ENCODE measurements around the gene DGKB.

The DGKB gene

DNA sequence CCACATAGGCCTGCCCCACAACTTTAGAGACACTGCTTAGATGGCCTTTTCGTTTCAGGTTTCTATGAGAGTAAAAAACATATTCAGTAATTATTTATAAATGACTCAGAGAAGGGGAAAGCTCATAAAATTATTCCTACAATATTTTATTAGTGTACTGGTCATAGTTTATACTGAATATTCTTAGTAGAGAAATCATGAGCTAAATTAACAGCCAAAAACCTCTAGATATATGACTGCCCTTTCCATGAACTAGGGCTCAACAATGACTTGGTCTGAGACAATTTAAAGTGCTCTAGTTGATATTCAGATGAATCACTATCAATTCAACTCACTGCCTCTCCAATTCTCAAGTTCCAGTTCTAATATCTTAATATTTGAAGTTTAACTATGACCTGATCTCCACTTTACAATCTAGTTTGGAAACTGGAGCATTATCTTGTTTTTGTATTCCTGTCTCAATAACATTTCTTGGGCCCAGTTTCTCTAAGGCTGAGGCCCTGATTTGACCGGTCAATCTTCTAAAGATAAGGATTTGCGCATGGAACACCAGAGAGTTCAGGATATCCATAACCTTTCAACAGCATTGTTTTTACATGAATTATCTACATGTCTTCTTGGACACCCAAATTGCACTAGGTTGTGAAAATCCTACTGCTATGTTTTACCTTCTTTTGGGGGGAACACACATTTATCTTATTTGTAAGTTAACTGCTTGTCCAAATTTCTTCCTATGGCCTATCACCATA lies 141.6 kb downstream of the DGKB start:
- no peak for DNase-seq (ENCODE audit: low read depth, low spot score)

DNA sequence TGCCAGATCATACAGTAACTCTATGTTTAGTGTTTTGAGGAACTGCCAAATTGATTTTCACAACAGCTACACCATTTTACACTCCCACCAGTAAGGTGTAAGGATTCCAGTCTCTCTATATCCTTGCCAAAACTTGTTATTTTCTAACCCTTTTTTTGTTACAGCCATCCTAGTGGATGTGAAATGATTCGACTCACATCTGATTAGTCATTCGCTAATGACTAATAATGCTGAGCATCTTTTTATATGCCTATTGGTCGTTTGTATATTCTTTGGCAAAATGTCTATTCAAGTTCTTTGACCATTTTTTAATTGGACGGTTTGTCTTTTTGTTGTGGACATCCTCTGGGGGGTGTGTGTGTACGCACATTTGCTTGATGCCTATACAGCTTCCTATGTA lies 142.8 kb downstream of the DGKB start:
- no peak for DNase-seq (ENCODE audit: low read depth, low spot score)

DNA sequence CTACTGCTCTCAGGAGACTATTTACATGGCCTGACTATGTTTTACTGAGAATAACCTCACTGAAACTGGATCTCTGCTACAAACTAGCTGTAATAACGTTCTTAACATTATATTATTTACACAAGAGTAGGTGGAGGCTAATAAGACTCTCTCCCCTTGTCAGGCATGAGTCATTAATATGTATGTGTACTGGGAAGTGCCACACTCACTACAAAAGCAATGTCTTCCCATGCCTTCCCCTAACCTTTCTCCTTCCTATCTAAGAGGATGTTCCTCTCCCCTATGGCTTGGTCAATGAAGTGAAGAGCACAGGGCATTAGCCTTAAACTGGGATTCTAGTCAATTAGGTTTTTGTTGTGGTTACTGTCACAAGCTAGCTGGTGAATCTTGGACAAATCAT lies 147.9 kb downstream of the DGKB start:
- no peak for DNase-seq (ENCODE audit: low read depth, low spot score)

DNA sequence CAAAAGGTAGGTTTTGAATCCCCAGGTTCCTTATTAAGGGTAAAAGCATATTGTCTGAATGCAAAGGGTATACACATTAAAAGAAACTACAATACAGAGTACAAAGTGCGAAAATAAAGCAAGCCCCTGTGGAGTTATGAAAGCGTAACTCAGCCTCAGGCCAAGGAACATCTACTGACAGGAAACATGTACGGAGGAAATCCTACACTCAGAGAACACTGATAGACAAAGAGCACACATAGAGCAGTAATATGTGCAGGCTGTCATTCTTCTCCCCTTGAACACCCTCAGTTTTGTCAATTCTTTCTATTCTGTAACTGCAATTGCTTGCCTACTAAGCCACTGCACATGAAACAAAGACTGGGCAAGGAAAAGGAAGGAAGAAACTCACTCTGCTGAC lies 150.2 kb downstream of the DGKB start:
- no peak for DNase-seq (ENCODE audit: low read depth, low spot score)

DNA sequence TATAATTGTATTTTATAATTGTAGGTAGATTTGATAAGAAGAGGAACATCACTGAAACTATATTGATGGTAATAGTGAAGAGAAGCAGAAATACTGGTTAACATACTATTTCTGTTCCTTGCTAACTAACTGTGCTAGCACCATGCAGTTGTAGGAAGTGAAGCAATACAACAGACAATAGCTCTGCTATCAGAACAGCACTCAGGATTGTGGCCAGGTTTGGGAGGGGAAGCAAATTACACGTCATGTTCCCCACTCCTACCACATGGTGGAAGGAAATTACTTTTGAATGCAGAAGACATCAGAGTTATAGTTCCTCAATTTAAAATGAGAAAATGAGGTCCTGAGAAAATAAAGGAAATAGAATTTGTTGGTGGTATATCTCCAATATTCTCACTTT lies 151.1 kb downstream of the DGKB start:
- DNase-seq (ENCODE audit: low read depth, low spot score) = no peak

DNA sequence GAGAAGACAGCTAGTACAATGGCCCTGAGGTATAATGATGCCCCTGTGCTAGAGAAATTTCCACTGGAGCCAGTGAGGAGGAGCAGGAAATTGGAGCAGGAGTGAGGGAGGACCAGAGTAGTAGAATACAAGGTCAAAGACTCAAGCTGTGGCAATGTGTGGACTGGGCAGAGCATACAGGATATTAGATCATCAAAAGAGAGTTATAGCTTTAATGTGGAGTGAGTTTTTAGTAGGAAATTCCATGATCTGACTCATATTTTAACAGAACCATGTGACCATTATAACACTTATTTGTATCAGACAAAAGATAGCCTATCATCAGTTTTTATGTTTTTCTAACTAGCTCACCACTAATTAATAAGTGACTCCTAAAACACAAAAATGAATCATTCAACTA lies 154.1 kb downstream of the DGKB start:
- no peak for DNase-seq (ENCODE audit: low read depth, low spot score)

DNA sequence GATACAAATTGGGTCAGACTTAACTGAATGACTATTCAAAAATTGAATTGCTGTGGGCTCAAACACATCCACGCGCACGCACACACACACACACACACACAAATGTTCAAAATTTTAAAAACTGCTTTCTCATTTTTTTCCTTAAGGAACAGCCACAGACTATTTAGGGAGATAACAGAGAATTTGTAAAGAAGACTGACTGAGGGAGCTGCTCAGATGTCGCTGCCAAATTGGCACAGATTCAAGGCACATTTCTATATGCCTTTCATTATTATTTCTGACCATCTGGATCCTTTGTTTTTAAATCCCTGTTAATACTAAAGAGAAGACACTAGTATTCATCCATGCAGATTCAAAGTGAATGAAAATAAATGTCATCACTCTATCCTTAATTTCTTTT lies 154.8 kb downstream of the DGKB start:
- no peak for DNase-seq (ENCODE audit: low read depth, low spot score)

DNA sequence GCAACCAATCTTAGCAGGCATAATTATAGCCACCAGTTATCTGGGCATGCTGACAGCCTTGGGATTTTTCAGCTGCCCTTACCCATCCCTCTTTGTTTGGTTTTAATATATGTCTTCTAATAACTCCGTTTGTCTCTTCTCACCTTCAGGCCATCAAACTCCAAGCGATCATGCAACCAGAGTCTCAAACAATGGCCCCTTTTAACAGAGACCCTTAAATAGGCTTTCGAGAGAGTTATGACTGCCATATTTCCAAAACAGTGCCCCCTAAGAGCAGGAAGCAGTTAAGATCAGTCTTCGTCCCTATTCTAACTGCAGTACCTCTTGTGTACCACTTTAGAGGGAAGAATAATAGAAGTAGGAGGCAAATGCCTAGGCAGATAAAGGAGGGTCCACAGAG lies 157.5 kb downstream of the DGKB start:
- no peak for DNase-seq (ENCODE audit: low read depth, low spot score)

DNA sequence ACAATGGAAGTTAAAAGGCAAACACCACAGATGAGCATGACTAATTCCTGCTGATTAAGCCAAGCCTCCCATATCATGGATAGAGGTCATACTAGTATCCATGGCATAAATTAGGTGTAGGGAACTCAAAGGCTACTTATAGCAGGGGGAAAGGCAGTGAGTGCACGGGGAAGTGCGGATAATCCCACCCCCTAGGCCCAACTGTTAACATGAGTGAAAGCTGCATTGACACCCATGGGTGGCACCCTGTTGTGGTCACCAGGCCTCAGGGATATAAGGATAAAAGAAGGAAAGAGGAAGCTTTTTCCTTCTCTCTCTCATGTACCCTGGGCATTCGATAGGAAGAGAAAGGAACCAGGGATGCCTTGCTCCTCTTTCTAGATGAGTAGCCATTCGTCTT lies 161.9 kb downstream of the DGKB start:
- no peak for DNase-seq (ENCODE audit: low read depth, low spot score)

DNA sequence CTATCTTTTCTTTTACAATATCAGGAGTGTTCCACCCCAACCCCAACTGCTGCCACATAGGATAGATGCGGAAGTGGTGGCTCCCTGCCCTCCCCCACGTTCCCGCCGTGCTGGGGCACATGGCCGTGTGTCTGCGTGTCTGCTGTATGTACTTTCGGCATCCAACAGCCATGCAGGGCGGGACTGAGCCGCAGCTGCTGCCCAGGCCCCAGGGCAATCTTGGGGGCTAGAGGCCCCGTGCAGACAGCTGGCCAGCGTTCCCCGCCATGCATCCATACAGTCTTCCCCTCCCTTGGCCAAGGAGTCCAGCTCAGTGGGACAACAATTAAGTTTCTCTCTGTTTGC lies 162.7 kb downstream of the DGKB start:
- DNase-seq (ENCODE audit: low read depth, low spot score) = no peak

DNA sequence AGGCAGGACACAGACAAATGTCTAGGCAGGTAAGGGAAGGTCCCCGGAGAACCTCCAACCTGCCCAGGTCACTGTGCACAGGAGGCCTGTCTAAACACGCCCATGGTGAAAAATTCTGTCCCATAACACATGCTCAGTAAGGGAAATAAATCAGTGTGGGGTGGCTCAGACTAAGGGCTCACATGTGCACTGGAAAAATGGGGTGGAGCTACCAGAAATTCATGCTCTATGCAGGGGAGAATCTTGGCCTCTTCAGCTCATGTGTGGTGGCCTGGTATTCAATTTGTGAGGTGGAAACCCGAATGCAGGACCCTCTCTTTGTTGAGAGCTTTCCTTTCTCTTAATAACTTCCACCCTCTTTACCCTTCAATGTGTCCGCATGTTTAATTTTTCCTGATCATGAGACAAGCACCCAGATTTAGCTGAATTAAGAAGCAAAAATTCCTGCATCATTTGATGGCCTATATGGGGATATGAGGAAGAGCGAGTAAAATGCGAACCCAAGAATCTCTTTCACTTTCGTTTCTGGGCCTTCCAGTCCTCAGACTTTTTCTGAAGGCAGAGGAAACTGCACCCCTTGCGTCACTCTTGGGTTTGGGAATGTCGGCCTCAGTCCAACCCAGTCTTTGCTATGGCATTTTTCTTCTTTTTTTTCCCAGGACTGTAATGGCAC lies 163.2 kb downstream of the DGKB start:
- DNase-seq (ENCODE audit: low read depth, low spot score) = no peak

DNA sequence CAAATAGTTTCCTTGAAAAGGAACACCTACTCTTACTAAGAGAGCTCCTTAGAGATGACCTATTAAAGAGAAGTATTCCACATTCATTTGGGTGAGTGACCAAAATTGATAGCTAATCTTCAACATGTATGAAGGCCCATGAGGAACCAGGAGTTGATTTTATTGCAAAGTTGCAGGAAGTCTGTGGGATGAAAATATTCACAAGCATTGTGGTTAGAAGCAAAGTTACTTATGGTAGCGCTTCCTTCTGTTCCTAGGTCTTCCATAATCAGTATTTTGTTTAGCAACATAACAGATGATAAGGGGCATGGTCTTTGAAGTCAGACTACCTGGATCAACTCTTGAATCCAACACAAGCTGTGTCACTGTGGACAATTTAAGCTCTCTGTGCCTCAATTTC lies 164.5 kb downstream of the DGKB start:
- DNase-seq (ENCODE audit: low read depth, low spot score) = no peak

DNA sequence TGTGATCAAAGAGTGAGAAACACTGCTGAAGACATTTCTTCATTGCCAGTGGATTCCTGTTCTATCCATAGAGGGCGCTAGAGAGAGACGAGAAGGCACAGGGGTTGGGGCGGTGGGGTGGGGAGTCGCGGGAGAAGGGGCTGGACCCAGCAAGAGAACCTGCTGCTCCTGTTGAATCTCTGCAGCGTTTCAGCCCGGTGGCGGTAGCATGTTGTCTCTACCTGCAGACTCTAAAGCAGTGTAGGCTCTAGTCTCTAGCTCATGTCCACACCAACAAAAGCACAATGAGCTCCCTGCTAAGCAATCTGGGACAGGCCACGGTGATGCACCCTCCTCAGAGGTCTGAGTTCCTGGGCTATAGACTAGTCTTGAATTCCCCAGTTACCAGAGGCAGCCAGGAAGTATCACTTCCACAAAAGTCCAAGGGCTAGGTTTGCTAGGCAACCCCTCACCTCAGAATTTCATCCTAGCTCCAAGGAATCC lies 167.7 kb downstream of the DGKB start:
- no peak for DNase-seq (ENCODE audit: low read depth, low spot score)

DNA sequence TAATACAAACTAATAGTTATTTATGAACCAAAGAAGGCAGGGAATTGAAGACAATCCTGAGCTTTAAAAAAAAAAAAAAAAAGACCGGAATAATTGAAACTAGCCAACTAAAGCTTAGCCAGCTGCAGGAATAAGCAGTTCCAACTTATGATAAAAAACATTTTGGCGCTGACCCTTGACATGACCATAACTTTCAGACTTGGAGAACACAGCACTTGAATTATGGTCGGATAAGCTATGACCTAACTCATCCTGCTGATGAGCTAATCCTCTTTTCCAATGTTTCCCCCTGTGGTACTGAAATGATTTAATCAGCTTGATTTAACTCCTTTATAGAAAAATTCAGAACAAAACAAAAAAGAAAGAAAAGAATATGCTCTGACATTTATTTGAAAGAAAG lies 181.8 kb downstream of the DGKB start:
- DNase-seq (ENCODE audit: low read depth, low spot score) = no peak

DNA sequence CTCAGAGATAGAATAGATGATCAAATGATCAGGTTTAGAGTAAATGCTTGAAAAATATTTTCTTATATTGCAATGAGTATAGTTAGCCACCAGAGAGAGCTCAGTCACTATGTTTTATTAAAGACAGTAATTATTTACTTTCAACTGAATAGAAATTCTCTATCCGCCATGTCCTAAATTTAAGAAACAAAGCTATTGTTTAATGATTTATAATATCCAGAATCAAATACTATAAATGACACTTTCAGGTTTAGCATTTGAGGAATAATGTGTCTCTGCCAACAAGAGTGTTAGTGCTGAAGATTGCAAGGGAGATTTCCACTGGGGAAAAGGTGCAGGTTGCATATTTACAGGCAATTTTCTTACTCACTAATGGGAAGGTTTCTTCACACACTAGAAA lies 184.7 kb downstream of the DGKB start:
- no peak for DNase-seq (ENCODE audit: low read depth, low spot score)

DNA sequence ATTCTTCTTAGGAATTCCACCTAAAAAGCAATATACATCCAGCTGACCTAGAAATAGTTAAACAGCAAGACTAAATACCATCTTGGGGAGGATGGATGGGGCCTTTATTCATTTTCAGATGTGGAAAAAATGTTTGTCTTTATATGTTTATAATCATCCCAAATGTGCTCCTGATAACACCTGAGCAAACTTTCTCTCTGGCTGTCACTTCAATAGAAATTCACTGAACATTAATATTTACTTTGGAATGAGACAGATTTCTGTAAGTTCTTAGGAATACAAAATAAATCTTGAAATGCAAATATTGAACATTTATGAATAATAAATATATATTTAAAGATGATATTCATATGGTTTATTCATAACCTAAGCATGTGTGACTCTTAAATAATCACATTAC lies 185.4 kb downstream of the DGKB start:
- DNase-seq (ENCODE audit: low read depth, low spot score) = no peak

DNA sequence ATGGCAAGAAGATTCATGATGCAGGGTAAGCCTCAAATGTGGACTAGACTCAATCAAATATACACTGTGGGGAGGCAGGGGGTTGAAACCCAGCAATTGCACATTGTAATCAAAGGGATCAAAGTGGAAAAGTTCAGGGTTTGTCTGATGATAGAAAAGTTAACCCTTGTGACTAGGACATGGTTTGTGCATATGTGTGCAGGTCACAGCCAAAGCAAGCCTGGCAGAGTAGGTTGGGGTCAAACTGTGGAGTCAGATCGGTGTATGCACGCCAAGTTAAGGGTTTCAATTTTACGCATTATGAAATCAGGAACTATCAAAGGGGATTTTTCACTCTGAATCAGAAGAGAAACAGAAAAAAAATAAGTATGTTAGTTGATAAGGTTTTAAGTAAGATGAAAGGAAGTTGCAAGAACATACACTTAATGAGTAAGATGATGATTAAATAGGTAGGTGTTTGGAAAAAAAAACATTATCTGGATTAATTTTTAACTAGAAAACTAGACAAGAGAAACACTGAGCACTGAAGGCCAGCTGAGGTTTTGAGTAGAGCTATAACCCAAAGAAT lies 188.3 kb downstream of the DGKB start:
- no peak for DNase-seq (ENCODE audit: low read depth, low spot score)

DNA sequence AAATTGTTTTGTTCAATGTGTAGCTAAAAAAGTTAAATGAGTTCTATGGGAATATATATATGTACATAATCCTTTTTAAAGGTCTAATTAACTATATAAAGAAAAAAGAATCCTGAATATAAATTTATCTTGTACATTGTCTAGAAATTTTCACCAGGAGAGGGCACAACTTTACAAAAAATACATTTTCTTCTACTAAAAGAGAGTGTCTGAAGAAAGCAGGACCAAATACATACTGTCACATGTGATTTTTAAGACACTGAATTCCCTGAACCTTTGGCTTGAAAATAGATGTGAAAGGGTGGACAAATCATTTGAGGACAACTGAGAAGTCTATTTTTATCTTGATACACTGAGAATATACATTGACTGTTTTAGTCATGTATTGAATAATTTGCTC lies 204.3 kb downstream of the DGKB start:
- DNase-seq (ENCODE audit: low read depth, low spot score) = no peak

DNA sequence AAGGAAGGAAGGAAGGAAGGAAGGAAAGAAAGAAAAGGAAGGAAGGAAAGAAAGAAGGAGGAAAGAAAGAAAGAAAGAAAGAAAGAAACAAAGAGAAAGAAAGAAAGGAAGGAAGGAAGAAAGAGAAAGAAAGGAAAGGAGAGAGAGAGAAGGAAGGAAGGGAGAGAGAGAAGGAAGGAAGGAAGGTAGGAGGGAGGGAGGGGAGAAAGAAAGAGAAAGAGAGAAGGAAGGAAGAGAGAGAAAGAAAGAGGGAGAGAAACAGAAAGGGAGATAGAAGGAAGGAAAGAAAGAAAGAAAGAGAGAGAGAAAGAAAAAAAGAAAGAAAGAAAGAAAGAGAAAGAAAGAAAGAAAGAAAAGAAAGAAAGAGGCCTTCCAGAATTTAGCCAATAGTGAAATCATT lies 204.9 kb downstream of the DGKB start:
- no peak for DNase-seq (ENCODE audit: low read depth, low spot score)

DNA sequence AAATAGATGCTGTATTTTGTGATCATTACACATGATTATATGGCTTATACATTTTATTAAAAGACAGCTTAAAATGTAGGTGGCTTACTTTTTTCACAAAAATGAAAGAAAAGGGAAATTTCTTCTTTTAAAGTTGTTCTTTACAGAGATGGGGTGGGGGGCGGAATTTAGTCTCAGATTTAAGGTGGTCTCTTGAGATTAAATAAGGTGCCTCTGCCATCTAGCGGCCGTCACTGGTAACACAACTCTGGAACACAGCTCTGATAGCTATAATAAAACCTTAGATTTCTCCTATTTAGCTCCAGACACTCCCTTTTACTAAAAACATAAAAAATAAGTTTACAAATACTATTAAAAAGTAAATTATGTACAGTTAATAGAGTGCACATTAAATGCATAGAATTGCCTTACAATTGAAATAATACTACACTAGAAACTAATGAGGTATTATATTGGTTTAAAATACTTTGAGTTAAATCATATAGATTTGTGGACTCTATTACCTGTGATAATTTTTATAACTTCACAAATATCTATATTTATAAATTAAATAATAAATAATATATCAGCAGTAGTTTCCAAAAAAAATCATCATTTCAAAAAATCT lies 210.9 kb downstream of the DGKB start:
- peak; percentile 7 for DNase-seq (ENCODE audit: low read depth, low spot score)

DNA sequence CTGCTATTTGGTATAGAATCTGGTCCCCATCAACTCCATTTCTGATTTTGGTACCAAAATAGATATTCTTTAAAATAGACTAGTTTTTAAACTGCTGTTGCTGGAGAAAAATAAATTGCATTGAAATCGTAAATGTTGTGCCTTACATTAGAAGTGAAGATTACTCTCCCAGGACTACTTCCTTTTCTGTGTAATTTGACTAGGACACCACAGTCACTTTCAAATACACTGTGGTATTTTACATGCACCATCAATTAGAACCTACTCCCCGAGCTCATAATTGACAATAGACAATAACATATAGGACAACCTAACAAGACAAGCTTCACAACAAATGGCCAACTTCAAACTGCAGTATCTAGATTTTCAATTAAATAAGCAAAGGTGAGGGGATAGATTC lies 211.5 kb downstream of the DGKB start:
- no peak for DNase-seq (ENCODE audit: low read depth, low spot score)

DNA sequence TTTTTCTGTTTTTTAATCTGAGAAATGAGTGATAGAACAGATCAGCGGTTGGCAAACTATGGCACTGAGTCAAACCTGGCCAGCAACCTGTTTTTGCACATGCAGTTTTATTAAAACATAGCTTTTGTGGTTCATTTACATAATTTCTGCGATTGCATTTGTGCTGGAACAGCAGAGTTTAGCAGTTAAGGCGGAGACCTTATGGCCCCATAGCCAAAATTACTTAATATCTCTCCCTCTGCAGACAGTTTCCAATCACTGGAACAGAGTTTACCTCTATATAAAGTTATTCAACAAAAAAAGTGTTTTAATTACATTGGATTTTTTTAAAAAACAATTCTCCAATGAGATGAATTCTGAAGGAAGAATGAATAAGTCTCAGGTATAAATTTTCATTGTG lies 212.1 kb downstream of the DGKB start:
- DNase-seq (ENCODE audit: low read depth, low spot score) = no peak

DNA sequence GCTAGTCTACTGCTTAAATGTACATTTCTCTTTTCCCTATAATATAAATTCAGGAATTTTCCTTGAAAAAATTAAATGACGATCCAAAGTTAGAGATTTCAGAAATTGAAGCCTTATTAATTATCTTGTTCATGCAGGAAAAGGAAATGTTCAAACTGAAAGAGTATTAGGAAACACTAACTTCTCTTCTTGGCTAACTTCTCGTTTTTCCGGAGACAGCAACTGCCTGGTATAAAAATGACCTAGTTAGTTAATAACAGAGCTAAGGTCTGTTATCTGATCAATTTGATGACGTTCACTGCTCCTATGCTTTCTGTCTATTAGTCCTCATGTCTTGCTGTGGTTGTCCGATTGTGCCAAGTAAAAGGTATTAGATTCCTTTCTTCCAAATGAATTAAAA lies 212.5 kb downstream of the DGKB start:
- no peak for DNase-seq (ENCODE audit: low read depth, low spot score)

All from activated naive CD8-positive, alpha-beta T cell treated with anti-CD3 and anti-CD28 coated beads, Interleukin-2, amount 50 U/mL, for 16 hours (primary cell).